ENCODE results near the gene MCTP2. TPM values are rescaled to one million over a fixed set of nuclear protein-coding genes. Genes with fewer than 3 reads are reported as not detected.

The MCTP2 gene
- polyA plus RNA-seq, 3 donors: 2.4 to 7.4 (median 7.3) TPM

- H2AFZ ChIP-seq (ENCODE audit: insufficient read depth, low read depth, low read length, poor library complexity, severe bottlenecking): no peak overlapping the region
- WGBS (ENCODE audit: insufficient coverage): no CpG with 5 or more reads among the region's 2 CpGs
Measured at GRCh38 chr15:94348084-94348483, 116.7 kb downstream of the MCTP2 start.

GRCh38 chr15:94351031-94351535 lies 119.7 kb downstream of the MCTP2 start:
- Histone ChIP-seq H3K27ac (ENCODE audit: low read depth in 1 of 2, low read length in 2 of 2) (no peak overlapping the region), H2AFZ (ENCODE audit: insufficient read depth, low read depth, low read length, poor library complexity, severe bottlenecking) (no peak overlapping the region), H3K4me3 (replicated peaks in 1 of 3; ENCODE audit: low read depth in 2 of 3, low read length in 3 of 3) (no peak overlapping the region), H4K20me1 (ENCODE audit: insufficient read depth, low read length) (no peaks in the 10 kb centered on the region), H3K79me2 (ENCODE audit: insufficient read depth, low read length) (no peaks in the 10 kb centered on the region), H3K4me2 (replicated peaks; ENCODE audit: extremely low read depth, low read length, poor library complexity, severe bottlenecking) (no peak overlapping the region), H3K36me3 (replicated peaks in 1 of 2; ENCODE audit: control insufficient read depth in 1 of 2, insufficient read depth in 2 of 2, low read length in 2 of 2) (peaks cover 0 to 28% of the 10 kb centered on the region in 2 donors), H3K27me3 (ENCODE audit: control insufficient read depth in 2 of 2, insufficient read depth in 2 of 2, low read length in 2 of 2) (no peaks in the 10 kb centered on the region), H3K4me1 (ENCODE audit: control insufficient read depth in 1 of 2, insufficient read depth in 2 of 2, low read length in 2 of 2) (no peaks in the 10 kb centered on the region), H3K9me3 (replicated peaks in 1 of 2; ENCODE audit: control insufficient read depth in 1 of 2, insufficient read depth in 1 of 2, low read length in 2 of 2) (no peaks in the 10 kb centered on the region), H3K9ac (ENCODE audit: insufficient read depth, low read length, poor library complexity, severe bottlenecking) (no peak overlapping the region)
- intact Hi-C loops (cut with micrococcal nuclease): no loop called here
- peaks cover 28 to 61% of the 10 kb centered on the region in 2 donors for H3K36me3 Mint-ChIP-seq
- no CpG with 5 or more reads among the region's 1 CpG for WGBS (ENCODE audit: insufficient coverage)
- H3K27me3 Mint-ChIP-seq (ENCODE audit: low read depth in 3 of 3): no peaks in the 10 kb centered on the region
- H3K4me1 Mint-ChIP-seq: no peaks in the 10 kb centered on the region
- DNase-seq: no peak
- H3K9me3 Mint-ChIP-seq: peaks cover 0 to 3% (median 0%) of the 10 kb centered on the region in 7 donors
- H3K4me3 Mint-ChIP-seq: no peak overlapping the region
- no peak overlapping the region for H3K27ac Mint-ChIP-seq
- no peak for TF ChIP-seq CTCF (IDR thresholded peaks at IDR 0.05)

More at GRCh38 chr15:94348084-94348483, 116.7 kb downstream of the MCTP2 start:
- H3K4me3 Mint-ChIP-seq: no peak overlapping the region
- no peaks in the 10 kb centered on the region for H3K4me1 ChIP-seq (ENCODE audit: control insufficient read depth in 1 of 2, insufficient read depth in 2 of 2, low read length in 2 of 2)
- H3K4me1 Mint-ChIP-seq: no peaks in the 10 kb centered on the region
- no peak overlapping the region for H3K27ac ChIP-seq (ENCODE audit: low read depth in 1 of 2, low read length in 2 of 2)
- H3K27ac Mint-ChIP-seq: no peak overlapping the region
- DNase-seq: no peak
- H3K4me2 ChIP-seq (replicated peaks; ENCODE audit: extremely low read depth, low read length, poor library complexity, severe bottlenecking): no peak overlapping the region
- intact Hi-C loops (cut with micrococcal nuclease): no loop called here
- H3K9me3 ChIP-seq (replicated peaks in 1 of 2; ENCODE audit: control insufficient read depth in 1 of 2, insufficient read depth in 1 of 2, low read length in 2 of 2): no peaks in the 10 kb centered on the region
- H3K9me3 Mint-ChIP-seq: peaks cover 0 to 2% (median 0%) of the 10 kb centered on the region in 7 donors
- H3K27me3 ChIP-seq (ENCODE audit: control insufficient read depth in 2 of 2, insufficient read depth in 2 of 2, low read length in 2 of 2): no peaks in the 10 kb centered on the region
- H3K27me3 Mint-ChIP-seq (ENCODE audit: low read depth in 3 of 3): peaks cover 0 to 1% (median 0%) of the 10 kb centered on the region in 3 donors
- no peak for TF ChIP-seq CTCF (IDR thresholded peaks at IDR 0.05)
- H3K4me3 ChIP-seq (replicated peaks in 1 of 3; ENCODE audit: low read depth in 2 of 3, low read length in 3 of 3): no peak overlapping the region
- H3K36me3 ChIP-seq (replicated peaks in 1 of 2; ENCODE audit: control insufficient read depth in 1 of 2, insufficient read depth in 2 of 2, low read length in 2 of 2): peaks cover 0 to 28% of the 10 kb centered on the region in 2 donors
- H3K9ac ChIP-seq (ENCODE audit: insufficient read depth, low read length, poor library complexity, severe bottlenecking): no peak overlapping the region
- H3K79me2 ChIP-seq (ENCODE audit: insufficient read depth, low read length): no peaks in the 10 kb centered on the region
- peaks cover 25 to 67% of the 10 kb centered on the region in 2 donors for H3K36me3 Mint-ChIP-seq
- no peaks in the 10 kb centered on the region for H4K20me1 ChIP-seq (ENCODE audit: insufficient read depth, low read length)

All from CD14-positive monocyte (primary cell).